Calu3 (cell line): ENCODE measurements around the gene DESI2. TPM values are rescaled to one million over a fixed set of nuclear protein-coding genes. Genes with fewer than 3 reads are reported as not detected.

ENCODE experiments used
- Bru-seq: library from RNA; stranded (reverse); fragments of 400-500 nt; gene quantifications from one replicate; lab custom pipeline; 2021; lab: Mats Ljungman, UMichigan
- BruChase-seq, 2 experiments: library from RNA; stranded (reverse); fragments of 400-500 nt; gene quantifications; one replicate each; lab custom pipeline; 2021; lab: Mats Ljungman, UMichigan
- BruUV-seq: library from RNA; stranded (reverse); fragments of 400-500 nt; replicated peaks from 2 replicates; lab custom pipeline; 2021; lab: Mats Ljungman, UMichigan
- CTCF ChIA-PET: fragments of 300-600 bp; sonication (Branson Sonifier 250); formaldehyde crosslinking; loops from one replicate; lab custom pipeline; 2022; ENCODE audit warnings: antibody characterized with exemption; lab: Charles Lee
- DNase-seq: peaks from one replicate; pipeline ENCODE4 v3.0.0; 2022
- H3K27ac Mint-ChIP-seq: one replicate; pipeline ENCODE4 v1.8.0; 2022; ENCODE audit warnings: mixed read lengths; ENCODE audit not compliant: unreplicated experiment
- H3K27me3 Mint-ChIP-seq: one replicate; pipeline ENCODE4 v1.8.0; 2022; ENCODE audit warnings: mixed read lengths; ENCODE audit not compliant: unreplicated experiment
- H3K36me3 Mint-ChIP-seq: one replicate; pipeline ENCODE4 v1.8.0; 2022; ENCODE audit warnings: mild to moderate bottlenecking, moderate library complexity, mixed read lengths; ENCODE audit not compliant: insufficient read depth, unreplicated experiment
- H3K4me1 Mint-ChIP-seq: one replicate; pipeline ENCODE4 v1.8.0; 2022; ENCODE audit warnings: mild to moderate bottlenecking, low read depth, mixed read lengths; ENCODE audit not compliant: unreplicated experiment
- H3K4me3 Mint-ChIP-seq: one replicate; pipeline ENCODE4 v1.8.0; 2022; ENCODE audit warnings: mild to moderate bottlenecking, low read depth, moderate library complexity, mixed read lengths; ENCODE audit not compliant: unreplicated experiment
- H3K9me3 Mint-ChIP-seq: one replicate; pipeline ENCODE4 v1.8.0; 2022; ENCODE audit warnings: low read depth, mixed read lengths; ENCODE audit not compliant: unreplicated experiment
- intact Hi-C: fragments of 100-400 bp; cut with micrococcal nuclease; formaldehyde crosslinking; loops from one replicate; pipeline ENCODE4 v1.10.0; 2022; ENCODE audit not compliant: unreplicated experiment
- long read RNA-seq: library from polyadenylated mRNA; stranded (forward); transcript quantifications from one replicate; pipeline ENCODE4 v2.0.0, GENCODE V29; 2022
- total RNA-seq: library from RNA; stranded (reverse); gene quantifications from 2 replicates; pipeline ENCODE4 v1.2.3, GENCODE V29; 2022
- TF ChIP-seq, protein P1 (sequence below): fragments of 200-600 bp; IDR thresholded peaks from one replicate; pipeline ENCODE4 v1.8.0; 2022; ENCODE audit warnings: antibody characterized with exemption; ENCODE audit not compliant: unreplicated experiment

Gene DESI2
- total RNA-seq (29.8 and 39.1 TPM in 2 replicates), Bru-seq, nascent RNA (percentile 83 among the genes with signal in this experiment), BruChase-seq, experiment 1, labeled RNA remaining after a 6-hour chase (percentile 89 among the genes with signal in this experiment), BruChase-seq, experiment 2, labeled RNA remaining after a 2-hour chase (percentile 80 among the genes with signal in this experiment)
- long read RNA-seq, full-length matches to known transcripts, result 15 of 21 reads
- long read RNA-seq, partial matches to known transcripts, result 0 of 21 reads
- long read RNA-seq, other reads (novel, unspliced or antisense), result 6 of 21 reads

DNA sequence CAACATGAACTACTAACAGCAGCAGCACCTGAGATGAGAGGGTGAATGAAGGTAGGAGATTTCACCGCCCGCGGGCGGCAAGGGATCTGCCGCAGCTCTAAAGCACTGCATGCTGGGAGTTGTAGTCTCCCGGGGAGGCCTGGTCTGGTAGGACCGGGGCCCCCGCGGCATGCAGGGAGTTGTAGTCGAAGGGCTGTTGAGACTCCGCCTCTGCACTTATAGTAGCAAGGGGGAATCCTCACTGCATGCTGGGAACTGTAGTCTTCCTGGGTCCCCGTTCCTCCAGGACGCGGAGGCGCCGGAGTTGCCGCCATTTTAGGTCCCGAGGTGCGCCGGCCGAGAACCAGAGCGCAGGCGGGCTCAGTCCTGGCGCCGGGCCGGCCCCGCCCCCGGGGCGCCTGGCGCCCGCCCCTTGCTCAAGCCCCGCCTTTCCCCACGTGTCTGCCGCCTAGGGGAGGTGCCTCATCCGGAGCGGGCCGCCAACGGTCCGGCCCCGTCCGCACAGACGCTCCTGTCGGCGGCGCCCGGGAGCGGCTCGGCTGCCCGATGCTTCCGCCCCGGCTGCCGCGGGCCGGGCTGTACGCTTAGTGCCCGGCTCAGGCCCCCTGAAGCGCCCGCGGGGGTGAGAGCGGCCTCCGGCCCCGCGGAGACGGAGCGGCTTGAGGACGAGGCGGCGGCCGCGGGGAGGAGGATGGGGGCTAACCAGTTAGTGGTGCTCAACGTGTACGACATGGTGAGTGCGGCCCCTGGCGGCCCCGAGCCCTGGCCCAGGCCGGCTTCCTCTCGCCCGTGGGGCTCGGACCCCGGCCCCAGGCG, at the start of gene DESI2:
TSS of gene DESI2 (plus strand) at position 504 of the 816 bp plus-strand sequence. CDS start at position 692, 188 bp downstream.
- TF ChIP-seq, protein P1, sequence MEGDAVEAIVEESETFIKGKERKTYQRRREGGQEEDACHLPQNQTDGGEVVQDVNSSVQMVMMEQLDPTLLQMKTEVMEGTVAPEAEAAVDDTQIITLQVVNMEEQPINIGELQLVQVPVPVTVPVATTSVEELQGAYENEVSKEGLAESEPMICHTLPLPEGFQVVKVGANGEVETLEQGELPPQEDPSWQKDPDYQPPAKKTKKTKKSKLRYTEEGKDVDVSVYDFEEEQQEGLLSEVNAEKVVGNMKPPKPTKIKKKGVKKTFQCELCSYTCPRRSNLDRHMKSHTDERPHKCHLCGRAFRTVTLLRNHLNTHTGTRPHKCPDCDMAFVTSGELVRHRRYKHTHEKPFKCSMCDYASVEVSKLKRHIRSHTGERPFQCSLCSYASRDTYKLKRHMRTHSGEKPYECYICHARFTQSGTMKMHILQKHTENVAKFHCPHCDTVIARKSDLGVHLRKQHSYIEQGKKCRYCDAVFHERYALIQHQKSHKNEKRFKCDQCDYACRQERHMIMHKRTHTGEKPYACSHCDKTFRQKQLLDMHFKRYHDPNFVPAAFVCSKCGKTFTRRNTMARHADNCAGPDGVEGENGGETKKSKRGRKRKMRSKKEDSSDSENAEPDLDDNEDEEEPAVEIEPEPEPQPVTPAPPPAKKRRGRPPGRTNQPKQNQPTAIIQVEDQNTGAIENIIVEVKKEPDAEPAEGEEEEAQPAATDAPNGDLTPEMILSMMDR, result peak; percentile 77
- no TSS peak for BruUV-seq
- H3K27ac Mint-ChIP-seq, result no peak within 1 kb of the TSS

DNA sequence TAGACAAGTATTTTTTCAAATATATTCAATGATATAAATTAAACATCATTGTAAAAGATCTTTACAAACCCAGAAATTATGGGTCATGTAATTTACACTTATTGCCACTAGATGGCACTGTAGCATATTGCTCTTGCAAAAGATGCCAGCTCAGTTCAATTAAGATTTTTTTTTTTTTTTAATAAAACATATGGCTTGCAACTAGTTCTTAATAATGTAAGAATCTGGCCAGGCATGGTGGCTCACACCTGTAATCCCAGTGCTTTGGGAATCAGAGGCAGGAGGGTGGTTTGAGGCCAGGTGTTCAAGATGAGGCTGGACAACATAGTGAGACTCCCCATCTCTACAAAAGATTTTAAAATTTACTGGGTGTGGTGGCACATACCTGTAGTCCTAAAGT, 49.4 kb upstream of the DESI2 start:
- TF ChIP-seq, protein P1, result peak; percentile 48
- H3K36me3 Mint-ChIP-seq, result peaks cover 7% of the 10 kb centered on the region
- H3K27me3 Mint-ChIP-seq, result no peaks in the 10 kb centered on the region
- DNase-seq, result peak; percentile 12
- no peak overlapping the region for H3K27ac Mint-ChIP-seq
- BruUV-seq, result no TSS peak
- intact Hi-C loops, result loop anchor here (1.0 to 10.0 kb wide), 3 partner anchors 51 to 441 kb away; no protein-coding TSS in a partner anchor
- H3K4me3 Mint-ChIP-seq, result no peak overlapping the region
- CTCF ChIA-PET, result interaction anchor here (0.5 to 2.1 kb wide), 14 partner anchors 11 to 595 kb away, joined by 3 to 16 read pairs (median 4); no protein-coding TSS in a partner anchor
- peaks cover 20% of the 10 kb centered on the region for H3K4me1 Mint-ChIP-seq
- H3K9me3 Mint-ChIP-seq, result no peaks in the 10 kb centered on the region

More for the DNA sequence above, at the start of gene DESI2:
- no peaks in the 10 kb centered on the region for H3K9me3 Mint-ChIP-seq
- H3K27me3 Mint-ChIP-seq, result peaks cover 20% of the 10 kb centered on the region
- intact Hi-C loops, result loop anchor here (10.0 kb wide), 1 partner anchor 198 kb away; the partner anchor contains the start of gene ADSS2
- H3K36me3 Mint-ChIP-seq, result no peaks in the 10 kb centered on the region
- no peak within 1 kb of the TSS for H3K4me3 Mint-ChIP-seq
- H3K4me1 Mint-ChIP-seq, result peaks cover 7% of the 10 kb centered on the region
- DNase-seq, result peak; percentile 98
- CTCF ChIA-PET, result interaction anchor here (0.8 to 1.2 kb wide), 5 partner anchors 29 to 182 kb away, joined by 3 to 8 read pairs (median 4); no protein-coding TSS in a partner anchor

DNA sequence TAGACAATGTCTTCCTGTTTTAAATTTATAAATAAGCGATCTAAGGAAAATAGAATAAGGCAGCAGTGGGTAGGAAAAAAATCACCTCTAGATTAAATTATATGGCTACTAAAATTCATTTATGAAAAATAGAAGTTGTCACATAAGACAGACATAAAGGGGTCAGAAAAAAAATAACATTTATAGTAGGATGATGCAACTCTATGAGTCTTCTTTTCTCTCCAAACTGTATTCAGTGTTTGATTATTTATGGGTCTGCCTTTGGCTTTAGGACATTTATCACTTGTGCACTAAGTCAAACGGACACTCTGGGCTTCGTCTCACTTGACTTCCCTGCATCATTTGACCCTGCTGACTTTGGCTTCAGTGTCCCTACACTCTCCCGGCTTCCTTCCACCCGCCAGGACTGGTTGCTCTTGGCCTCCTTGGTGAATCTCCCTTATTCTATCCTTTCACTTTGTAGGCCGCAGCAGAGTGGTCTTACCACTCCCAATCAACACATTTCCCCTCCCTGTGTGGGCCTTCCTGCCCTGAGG, 47.0 kb upstream of the DESI2 start:
- no peak overlapping the region for H3K4me3 Mint-ChIP-seq
- no peaks in the 10 kb centered on the region for H3K27me3 Mint-ChIP-seq
- intact Hi-C loops, result loop anchor here (10.0 kb wide), 1 partner anchor 439 kb away; no protein-coding TSS in a partner anchor
- H3K9me3 Mint-ChIP-seq, result no peaks in the 10 kb centered on the region
- no peak for DNase-seq
- TF ChIP-seq, protein P1, result no peak
- H3K4me1 Mint-ChIP-seq, result no peaks in the 10 kb centered on the region
- no peaks in the 10 kb centered on the region for H3K36me3 Mint-ChIP-seq
- CTCF ChIA-PET, result no interaction called here
- no TSS peak for BruUV-seq
- H3K27ac Mint-ChIP-seq, result no peak overlapping the region
